IPS-NIHi11 (cell line): ENCODE data around the gene MYH7B.
A peak's percentile ranks its signal among the peaks of the same experiment; 100 is the strongest.

Source experiments
- DNase-seq: peaks from one replicate; pipeline ENCODE4 v3.0.0; 2012; ENCODE audit warnings: mixed read lengths, low spot score

The MYH7B gene

GRCh38 chr20:34977365-34978091 lies 21.9 kb downstream of the MYH7B start:
- DNase-seq = no peak

- no peak for DNase-seq
These were observed 22.6 kb downstream of the MYH7B start for GRCh38 chr20:34978092-34978744.

GRCh38 chr20:34979366-34980153 lies 23.9 kb downstream of the MYH7B start:
- DNase-seq = peak; percentile 95

GRCh38 chr20:34980543-34981233 lies 25.0 kb downstream of the MYH7B start:
- no peak for DNase-seq

GRCh38 chr20:34982270-34983088 lies 26.8 kb downstream of the MYH7B start:
- no peak for DNase-seq

GRCh38 chr20:34983089-34983820 lies 27.6 kb downstream of the MYH7B start:
- DNase-seq = no peak

- peak; percentile 49 for DNase-seq
These were observed 28.5 kb downstream of the MYH7B start for GRCh38 chr20:34983995-34984735.

- no peak for DNase-seq
These were observed 29.1 kb downstream of the MYH7B start for GRCh38 chr20:34984756-34985261.

- no peak for DNase-seq
These were observed 30.0 kb downstream of the MYH7B start for GRCh38 chr20:34985461-34986310.

GRCh38 chr20:34986311-34987287 lies 30.9 kb downstream of the MYH7B start:
- DNase-seq = no peak

GRCh38 chr20:34987288-34988190 lies 31.9 kb downstream of the MYH7B start:
- no peak for DNase-seq

GRCh38 chr20:34988191-34988540 lies 32.5 kb downstream of the MYH7B start:
- no peak for DNase-seq

GRCh38 chr20:34989118-34989517 lies 33.5 kb downstream of the MYH7B start:
- no peak for DNase-seq

GRCh38 chr20:34989670-34990069 lies 34.0 kb downstream of the MYH7B start:
- no peak for DNase-seq

- DNase-seq = no peak
These were observed 34.6 kb downstream of the MYH7B start for GRCh38 chr20:34990231-34990630.

GRCh38 chr20:34990661-34991214 lies 35.1 kb downstream of the MYH7B start:
- no peak for DNase-seq
